WTC11 (cell line): ENCODE measurements around the gene GUCA2B. TPM values are rescaled to one million over a fixed set of nuclear protein-coding genes. Genes with fewer than 3 reads are reported as not detected.

Experiments
- ATAC-seq: fragments of 200-7000 bp; cut with Tn5 transposase; 2 replicates; pipeline ENCODE4 v1.10.0; 2021; ENCODE audit warnings: mild to moderate bottlenecking, moderate library complexity
- CTCF ChIA-PET: fragments of 300-600 bp; sonication (Branson Sonifier 250); formaldehyde crosslinking; loops from one replicate; lab custom pipeline; 2021; ENCODE audit warnings: antibody characterized with exemption; lab: Charles Lee
- POLR2A ChIA-PET: fragments of 350-600 bp; sonication (Branson Sonifier 250); formaldehyde crosslinking; loops from one replicate; lab custom pipeline; 2021; ENCODE audit warnings: antibody characterized with exemption; lab: Charles Lee
- DNase-seq: peaks from one replicate; pipeline ENCODE4 v3.0.0; 2021; ENCODE audit warnings: low spot score
- H3K27ac Mint-ChIP-seq: 2 replicates; pipeline ENCODE4 v1.8.0; 2021; ENCODE audit warnings: mixed read lengths
- H3K27me3 Mint-ChIP-seq: 2 replicates; pipeline ENCODE4 v1.8.0; 2021; ENCODE audit warnings: low read depth, mild to moderate bottlenecking, moderate library complexity, mixed read lengths
- H3K36me3 Mint-ChIP-seq: 2 replicates; pipeline ENCODE4 v1.8.0; 2021; ENCODE audit warnings: mixed read lengths
- H3K4me1 Mint-ChIP-seq: 2 replicates; pipeline ENCODE4 v1.8.0; 2022; ENCODE audit warnings: mixed read lengths
- H3K4me3 Mint-ChIP-seq: 2 replicates; pipeline ENCODE4 v1.8.0; 2021; ENCODE audit warnings: mild to moderate bottlenecking, moderate library complexity, mixed read lengths
- H3K9me3 Mint-ChIP-seq: 2 replicates; pipeline ENCODE4 v1.8.0; 2021; ENCODE audit warnings: mixed read lengths
- CBFB ChIP-seq: sonication (generic); formaldehyde crosslinking; IDR thresholded peaks from 2 replicates; pipeline ENCODE4 v1.8.1; 2022; ENCODE audit warnings: mild to moderate bottlenecking, low read depth, missing genetic modification reagents
- FOXJ3 ChIP-seq: sonication (generic); formaldehyde crosslinking; IDR thresholded peaks from 2 replicates; pipeline ENCODE4 v1.9.0; 2021; ENCODE audit warnings: missing genetic modification reagents, mild to moderate bottlenecking, borderline replicate concordance
- FOXK1 ChIP-seq: sonication (generic); formaldehyde crosslinking; IDR thresholded peaks from 2 replicates; pipeline ENCODE4 v1.8.0; 2022; ENCODE audit warnings: mild to moderate bottlenecking, moderate library complexity, missing genetic modification reagents
- FOXP1 ChIP-seq: sonication (generic); formaldehyde crosslinking; IDR thresholded peaks from 2 replicates; pipeline ENCODE4 v1.8.0; 2022; ENCODE audit warnings: missing genetic modification reagents, mild to moderate bottlenecking, moderate library complexity, borderline replicate concordance
- GRHL2 ChIP-seq: fragments of 250-450 bp; sonication (Bioruptor Pico); IDR thresholded peaks from 2 replicates; pipeline ENCODE4 v1.8.0; 2022; ENCODE audit warnings: mild to moderate bottlenecking, moderate library complexity; ENCODE audit not compliant: insufficient replicate concordance, severe bottlenecking
- JUN ChIP-seq: sonication (generic); formaldehyde crosslinking; IDR thresholded peaks from 2 replicates; pipeline ENCODE4 v1.8.0; 2023; ENCODE audit warnings: mild to moderate bottlenecking, missing genetic modification reagents
- NFE2L1 ChIP-seq: sonication (generic); formaldehyde crosslinking; IDR thresholded peaks from 2 replicates; pipeline ENCODE4 v1.8.1; 2023; ENCODE audit warnings: missing genetic modification reagents
- PRRX2 ChIP-seq: fragments of 250-450 bp; sonication (Bioruptor Pico); IDR thresholded peaks from 2 replicates; pipeline ENCODE4 v1.8.0; 2021; ENCODE audit warnings: mild to moderate bottlenecking
- TEAD1 ChIP-seq: sonication (generic); formaldehyde crosslinking; IDR thresholded peaks from 2 replicates; pipeline ENCODE4 v1.8.0; 2022; ENCODE audit warnings: mild to moderate bottlenecking, missing genetic modification reagents
- ZNF423 ChIP-seq: fragments of 250-450 bp; sonication (Bioruptor Pico); IDR thresholded peaks from 2 replicates; pipeline ENCODE4 v2.1.2; 2022; ENCODE audit warnings: mild to moderate bottlenecking, moderate library complexity
- total RNA-seq: library from RNA; stranded (reverse); gene quantifications from 3 replicates; pipeline ENCODE4 v1.2.3, GENCODE V29; 2021
- TF ChIP-seq, protein P1 (sequence below): sonication (generic); formaldehyde crosslinking; conservative IDR thresholded peaks from 2 replicates; pipeline ENCODE4 v1.8.1; 2023; ENCODE audit warnings: mild to moderate bottlenecking, low read depth, missing genetic modification reagents, moderate library complexity
- TF ChIP-seq, protein P2 (sequence below): sonication (generic); formaldehyde crosslinking; IDR thresholded peaks from 2 replicates; pipeline ENCODE4 v1.8.0; 2022; ENCODE audit warnings: mild to moderate bottlenecking, missing genetic modification reagents
- TF ChIP-seq, protein P3 (sequence below): fragments of 250-450 bp; sonication (Bioruptor Pico); IDR thresholded peaks from 2 replicates; pipeline ENCODE4 v1.9.0; 2021; ENCODE audit warnings: mild to moderate bottlenecking
- TF ChIP-seq, protein P4 (sequence below): sonication (generic); formaldehyde crosslinking; IDR thresholded peaks from 2 replicates; pipeline ENCODE4 v1.8.1; 2023; ENCODE audit warnings: mild to moderate bottlenecking, missing genetic modification reagents, borderline replicate concordance
- TF ChIP-seq, protein P5 (sequence below): sonication (generic); formaldehyde crosslinking; IDR thresholded peaks from 2 replicates; pipeline ENCODE4 v1.8.1; 2022; ENCODE audit warnings: mild to moderate bottlenecking, moderate library complexity, missing genetic modification reagents
- TF ChIP-seq, protein P6 (sequence below): sonication (generic); formaldehyde crosslinking; IDR thresholded peaks from 2 replicates; pipeline ENCODE4 v1.8.0; 2022; ENCODE audit warnings: mild to moderate bottlenecking, missing genetic modification reagents
- TF ChIP-seq, protein P7 (sequence below): sonication (generic); formaldehyde crosslinking; IDR thresholded peaks from 2 replicates; pipeline ENCODE4 v1.8.0; 2022; ENCODE audit warnings: mild to moderate bottlenecking, missing genetic modification reagents
- TF ChIP-seq, protein P8 (sequence below): sonication (generic); formaldehyde crosslinking; IDR thresholded peaks from 2 replicates; pipeline ENCODE4 v1.8.1; 2023; ENCODE audit warnings: mild to moderate bottlenecking, missing genetic modification reagents, moderate library complexity

Gene GUCA2B
- total RNA-seq, 1 experiment from 2014 or later = not detected

DNA sequence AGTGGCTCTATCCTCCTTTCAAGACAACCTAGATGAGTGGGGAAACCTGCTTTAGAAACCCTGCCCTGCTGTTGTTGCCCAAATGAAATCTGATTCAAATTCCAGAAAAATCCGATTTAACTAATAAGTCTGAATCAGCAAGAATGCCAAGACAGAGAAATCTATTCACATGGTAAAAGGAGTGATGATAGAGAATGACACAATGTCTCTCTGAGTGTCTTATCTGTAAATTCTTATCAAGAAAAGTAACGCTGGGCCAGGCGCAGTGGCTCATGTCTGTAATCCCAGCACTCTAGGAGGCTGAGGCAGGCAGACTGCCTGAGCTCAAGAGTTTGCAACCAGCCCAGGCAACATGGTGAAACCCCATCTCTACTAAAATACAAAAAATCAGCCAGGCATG, 25.0 kb downstream of the GUCA2B start:
- Mint-ChIP-seq H3K9me3 (no peaks in the 10 kb centered on the region), H3K4me3 (no peak overlapping the region), H3K27ac (no peak overlapping the region; the same call in 1 of the 2 replicates), H3K27me3 (no peaks in the 10 kb centered on the region), H3K36me3 (peaks cover 9% of the 10 kb centered on the region; the same call in 1 of the 2 replicates), H3K4me1 (peaks cover 7% of the 10 kb centered on the region)
- ChIA-PET CTCF (no interaction called here), POLR2A (no interaction called here)
- ATAC-seq (no peak), DNase-seq (no peak)
- TF ChIP-seq, protein P1, sequence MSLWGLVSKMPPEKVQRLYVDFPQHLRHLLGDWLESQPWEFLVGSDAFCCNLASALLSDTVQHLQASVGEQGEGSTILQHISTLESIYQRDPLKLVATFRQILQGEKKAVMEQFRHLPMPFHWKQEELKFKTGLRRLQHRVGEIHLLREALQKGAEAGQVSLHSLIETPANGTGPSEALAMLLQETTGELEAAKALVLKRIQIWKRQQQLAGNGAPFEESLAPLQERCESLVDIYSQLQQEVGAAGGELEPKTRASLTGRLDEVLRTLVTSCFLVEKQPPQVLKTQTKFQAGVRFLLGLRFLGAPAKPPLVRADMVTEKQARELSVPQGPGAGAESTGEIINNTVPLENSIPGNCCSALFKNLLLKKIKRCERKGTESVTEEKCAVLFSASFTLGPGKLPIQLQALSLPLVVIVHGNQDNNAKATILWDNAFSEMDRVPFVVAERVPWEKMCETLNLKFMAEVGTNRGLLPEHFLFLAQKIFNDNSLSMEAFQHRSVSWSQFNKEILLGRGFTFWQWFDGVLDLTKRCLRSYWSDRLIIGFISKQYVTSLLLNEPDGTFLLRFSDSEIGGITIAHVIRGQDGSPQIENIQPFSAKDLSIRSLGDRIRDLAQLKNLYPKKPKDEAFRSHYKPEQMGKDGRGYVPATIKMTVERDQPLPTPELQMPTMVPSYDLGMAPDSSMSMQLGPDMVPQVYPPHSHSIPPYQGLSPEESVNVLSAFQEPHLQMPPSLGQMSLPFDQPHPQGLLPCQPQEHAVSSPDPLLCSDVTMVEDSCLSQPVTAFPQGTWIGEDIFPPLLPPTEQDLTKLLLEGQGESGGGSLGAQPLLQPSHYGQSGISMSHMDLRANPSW = no peak
- TF ChIP-seq ZNF423 (CRISPR knock-in tag) = no peak
- TF ChIP-seq, protein P2, sequence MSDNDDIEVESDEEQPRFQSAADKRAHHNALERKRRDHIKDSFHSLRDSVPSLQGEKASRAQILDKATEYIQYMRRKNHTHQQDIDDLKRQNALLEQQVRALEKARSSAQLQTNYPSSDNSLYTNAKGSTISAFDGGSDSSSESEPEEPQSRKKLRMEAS = no peak
- TF ChIP-seq PRRX2 (CRISPR knock-in tag) = no peak
- no peak for TF ChIP-seq FOXP1
- no peak for TF ChIP-seq FOXK1 (CRISPR knock-in tag)
- no peak for TF ChIP-seq CBFB
- TF ChIP-seq JUN = no peak
- no peak for TF ChIP-seq GRHL2 (CRISPR knock-in tag)
- TF ChIP-seq NFE2L1 (CRISPR knock-in tag) = no peak
- TF ChIP-seq, protein P3, sequence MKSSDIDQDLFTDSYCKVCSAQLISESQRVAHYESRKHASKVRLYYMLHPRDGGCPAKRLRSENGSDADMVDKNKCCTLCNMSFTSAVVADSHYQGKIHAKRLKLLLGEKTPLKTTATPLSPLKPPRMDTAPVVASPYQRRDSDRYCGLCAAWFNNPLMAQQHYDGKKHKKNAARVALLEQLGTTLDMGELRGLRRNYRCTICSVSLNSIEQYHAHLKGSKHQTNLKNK (CRISPR knock-in tag) = no peak
- TF ChIP-seq, protein P4, sequence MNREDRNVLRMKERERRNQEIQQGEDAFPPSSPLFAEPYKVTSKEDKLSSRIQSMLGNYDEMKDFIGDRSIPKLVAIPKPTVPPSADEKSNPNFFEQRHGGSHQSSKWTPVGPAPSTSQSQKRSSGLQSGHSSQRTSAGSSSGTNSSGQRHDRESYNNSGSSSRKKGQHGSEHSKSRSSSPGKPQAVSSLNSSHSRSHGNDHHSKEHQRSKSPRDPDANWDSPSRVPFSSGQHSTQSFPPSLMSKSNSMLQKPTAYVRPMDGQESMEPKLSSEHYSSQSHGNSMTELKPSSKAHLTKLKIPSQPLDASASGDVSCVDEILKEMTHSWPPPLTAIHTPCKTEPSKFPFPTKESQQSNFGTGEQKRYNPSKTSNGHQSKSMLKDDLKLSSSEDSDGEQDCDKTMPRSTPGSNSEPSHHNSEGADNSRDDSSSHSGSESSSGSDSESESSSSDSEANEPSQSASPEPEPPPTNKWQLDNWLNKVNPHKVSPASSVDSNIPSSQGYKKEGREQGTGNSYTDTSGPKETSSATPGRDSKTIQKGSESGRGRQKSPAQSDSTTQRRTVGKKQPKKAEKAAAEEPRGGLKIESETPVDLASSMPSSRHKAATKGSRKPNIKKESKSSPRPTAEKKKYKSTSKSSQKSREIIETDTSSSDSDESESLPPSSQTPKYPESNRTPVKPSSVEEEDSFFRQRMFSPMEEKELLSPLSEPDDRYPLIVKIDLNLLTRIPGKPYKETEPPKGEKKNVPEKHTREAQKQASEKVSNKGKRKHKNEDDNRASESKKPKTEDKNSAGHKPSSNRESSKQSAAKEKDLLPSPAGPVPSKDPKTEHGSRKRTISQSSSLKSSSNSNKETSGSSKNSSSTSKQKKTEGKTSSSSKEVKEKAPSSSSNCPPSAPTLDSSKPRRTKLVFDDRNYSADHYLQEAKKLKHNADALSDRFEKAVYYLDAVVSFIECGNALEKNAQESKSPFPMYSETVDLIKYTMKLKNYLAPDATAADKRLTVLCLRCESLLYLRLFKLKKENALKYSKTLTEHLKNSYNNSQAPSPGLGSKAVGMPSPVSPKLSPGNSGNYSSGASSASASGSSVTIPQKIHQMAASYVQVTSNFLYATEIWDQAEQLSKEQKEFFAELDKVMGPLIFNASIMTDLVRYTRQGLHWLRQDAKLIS = no peak
- TF ChIP-seq TEAD1 = no peak
- TF ChIP-seq, protein P5, sequence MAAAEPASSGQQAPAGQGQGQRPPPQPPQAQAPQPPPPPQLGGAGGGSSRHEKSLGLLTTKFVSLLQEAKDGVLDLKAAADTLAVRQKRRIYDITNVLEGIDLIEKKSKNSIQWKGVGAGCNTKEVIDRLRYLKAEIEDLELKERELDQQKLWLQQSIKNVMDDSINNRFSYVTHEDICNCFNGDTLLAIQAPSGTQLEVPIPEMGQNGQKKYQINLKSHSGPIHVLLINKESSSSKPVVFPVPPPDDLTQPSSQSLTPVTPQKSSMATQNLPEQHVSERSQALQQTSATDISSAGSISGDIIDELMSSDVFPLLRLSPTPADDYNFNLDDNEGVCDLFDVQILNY (CRISPR knock-in tag) = no peak
- TF ChIP-seq FOXJ3 (CRISPR knock-in tag) = no peak
- TF ChIP-seq, protein P6, sequence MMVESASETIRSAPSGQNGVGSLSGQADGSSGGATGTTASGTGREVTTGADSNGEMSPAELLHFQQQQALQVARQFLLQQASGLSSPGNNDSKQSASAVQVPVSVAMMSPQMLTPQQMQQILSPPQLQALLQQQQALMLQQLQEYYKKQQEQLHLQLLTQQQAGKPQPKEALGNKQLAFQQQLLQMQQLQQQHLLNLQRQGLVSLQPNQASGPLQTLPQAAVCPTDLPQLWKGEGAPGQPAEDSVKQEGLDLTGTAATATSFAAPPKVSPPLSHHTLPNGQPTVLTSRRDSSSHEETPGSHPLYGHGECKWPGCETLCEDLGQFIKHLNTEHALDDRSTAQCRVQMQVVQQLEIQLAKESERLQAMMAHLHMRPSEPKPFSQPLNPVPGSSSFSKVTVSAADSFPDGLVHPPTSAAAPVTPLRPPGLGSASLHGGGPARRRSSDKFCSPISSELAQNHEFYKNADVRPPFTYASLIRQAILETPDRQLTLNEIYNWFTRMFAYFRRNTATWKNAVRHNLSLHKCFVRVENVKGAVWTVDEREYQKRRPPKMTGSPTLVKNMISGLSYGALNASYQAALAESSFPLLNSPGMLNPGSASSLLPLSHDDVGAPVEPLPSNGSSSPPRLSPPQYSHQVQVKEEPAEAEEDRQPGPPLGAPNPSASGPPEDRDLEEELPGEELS (CRISPR knock-in tag) = no peak
- TF ChIP-seq, protein P7, sequence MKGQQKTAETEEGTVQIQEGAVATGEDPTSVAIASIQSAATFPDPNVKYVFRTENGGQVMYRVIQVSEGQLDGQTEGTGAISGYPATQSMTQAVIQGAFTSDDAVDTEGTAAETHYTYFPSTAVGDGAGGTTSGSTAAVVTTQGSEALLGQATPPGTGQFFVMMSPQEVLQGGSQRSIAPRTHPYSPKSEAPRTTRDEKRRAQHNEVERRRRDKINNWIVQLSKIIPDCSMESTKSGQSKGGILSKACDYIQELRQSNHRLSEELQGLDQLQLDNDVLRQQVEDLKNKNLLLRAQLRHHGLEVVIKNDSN = no peak
- TF ChIP-seq, protein P8, sequence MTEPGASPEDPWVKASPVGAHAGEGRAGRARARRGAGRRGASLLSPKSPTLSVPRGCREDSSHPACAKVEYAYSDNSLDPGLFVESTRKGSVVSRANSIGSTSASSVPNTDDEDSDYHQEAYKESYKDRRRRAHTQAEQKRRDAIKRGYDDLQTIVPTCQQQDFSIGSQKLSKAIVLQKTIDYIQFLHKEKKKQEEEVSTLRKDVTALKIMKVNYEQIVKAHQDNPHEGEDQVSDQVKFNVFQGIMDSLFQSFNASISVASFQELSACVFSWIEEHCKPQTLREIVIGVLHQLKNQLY (CRISPR knock-in tag) = no peak
